ENCODE data around the gene VWA7.
"Not testable (repeated sequence)": the region's sequence is repeated elsewhere in the genome, so short reads cannot be mapped to it uniquely, and the experiment has no call there.

The VWA7 gene

GRCh38 chr6:31795616-31796298 lies 18.6 kb upstream of the VWA7 start, which contains the start of gene VARS1:
VARS1 (minus strand) TSS chr6:31795752; CDS start chr6:31795217, 535 bp downstream.
- no peaks in the 10 kb centered on the region for H3K9me3 ChIP-seq (ENCODE audit: control insufficient read depth, low read depth, low read length)
- peaks cover 23% of the 10 kb centered on the region for H3K36me3 ChIP-seq (ENCODE audit: control insufficient read depth, low read depth, low read length)
- H3K27me3 ChIP-seq (ENCODE audit: control insufficient read depth, insufficient read depth, low read length) = no peaks in the 10 kb centered on the region
- peak within 1 kb of the TSS; percentile 81 for H3K27ac ChIP-seq (ENCODE audit: low read length)
- peaks cover 5% of the 10 kb centered on the region for H3K4me1 ChIP-seq (ENCODE audit: control insufficient read depth, low read depth, low read length)
- peak within 1 kb of the TSS; percentile 100 for H3K4me3 ChIP-seq (ENCODE audit: low read length)
- peak within 1 kb of the TSS; percentile 99 for H3K9ac ChIP-seq (ENCODE audit: low read length)

DNA sequence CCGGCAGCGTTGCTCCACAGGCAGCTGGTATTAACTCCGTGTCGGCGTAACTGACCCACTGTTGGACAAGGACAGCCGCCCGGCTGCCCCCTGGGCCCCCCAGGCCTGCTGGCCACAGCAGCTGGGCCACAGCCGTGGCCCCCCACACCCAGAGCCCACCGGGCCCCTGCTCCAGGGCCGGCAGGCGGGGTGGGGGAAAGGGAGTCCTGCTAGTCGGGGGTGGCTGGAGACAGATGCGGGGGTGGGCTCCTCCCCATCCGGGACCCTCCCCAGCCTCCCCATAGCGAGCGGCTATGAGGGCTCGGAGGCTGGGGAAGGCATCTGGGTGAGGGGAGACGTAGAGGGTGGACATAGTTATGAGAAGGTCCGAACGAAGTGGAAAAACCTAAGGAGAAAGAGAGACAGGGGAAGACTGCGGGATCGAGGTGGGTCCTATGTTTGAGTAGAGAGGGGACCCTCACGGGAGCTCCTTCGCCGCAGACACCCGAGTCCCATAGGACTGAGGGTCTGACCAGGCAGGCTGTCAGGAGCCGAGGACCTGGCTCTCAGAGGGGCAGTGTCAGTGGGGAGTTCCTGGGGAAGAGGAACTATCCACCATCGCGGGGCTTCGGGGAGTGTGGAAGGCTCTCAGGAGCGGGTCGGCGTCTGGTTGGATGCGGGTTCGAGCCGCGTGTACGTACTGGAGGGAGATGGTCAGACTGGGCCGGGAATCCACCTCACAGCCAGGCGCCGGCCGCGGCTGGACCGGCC lies 17.9 kb upstream of the VWA7 start:
- H3K27me3 ChIP-seq (ENCODE audit: control insufficient read depth, insufficient read depth, low read length) = no peaks in the 10 kb centered on the region
- H3K27ac ChIP-seq (ENCODE audit: low read length) = peak overlapping the region; percentile 81
- peak overlapping the region; percentile 100 for H3K4me3 ChIP-seq (ENCODE audit: low read length)
- peak overlapping the region; percentile 99 for H3K9ac ChIP-seq (ENCODE audit: low read length)
- H3K9me3 ChIP-seq (ENCODE audit: control insufficient read depth, low read depth, low read length) = no peaks in the 10 kb centered on the region
- H3K36me3 ChIP-seq (ENCODE audit: control insufficient read depth, low read depth, low read length) = peaks cover 30% of the 10 kb centered on the region
- peaks cover 5% of the 10 kb centered on the region for H3K4me1 ChIP-seq (ENCODE audit: control insufficient read depth, low read depth, low read length)

DNA sequence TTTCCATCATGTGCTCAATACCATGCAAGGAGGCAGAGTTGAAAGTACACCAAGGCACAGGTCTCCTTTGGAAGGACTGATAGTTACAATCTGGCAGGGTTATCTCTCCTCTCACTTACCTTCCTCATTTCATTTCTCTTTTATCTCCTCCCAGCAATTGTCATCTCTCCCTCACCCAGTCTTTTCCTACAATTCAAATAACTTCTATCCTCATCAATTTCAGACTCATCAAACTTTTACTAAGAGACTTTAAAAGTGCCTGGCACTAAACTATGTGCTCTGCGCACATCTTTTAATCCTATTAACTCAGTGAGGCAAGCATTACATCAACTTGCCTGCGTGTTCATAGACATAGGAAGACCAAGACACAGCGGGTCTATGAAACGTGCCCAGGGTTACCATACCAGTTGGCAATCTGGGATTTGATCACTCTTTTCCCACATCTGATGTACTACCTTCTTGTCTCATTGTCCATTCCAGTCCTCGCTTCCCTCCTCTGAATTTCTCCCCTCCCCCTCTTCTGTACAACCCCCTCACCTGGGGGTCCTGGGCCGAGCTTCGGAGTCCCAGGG lies 17.3 kb upstream of the VWA7 start:
- Histone ChIP-seq H3K36me3 (ENCODE audit: control insufficient read depth, low read depth, low read length) (peaks cover 34% of the 10 kb centered on the region), H3K27me3 (ENCODE audit: control insufficient read depth, insufficient read depth, low read length) (no peaks in the 10 kb centered on the region), H3K27ac (ENCODE audit: low read length) (no peak overlapping the region), H3K4me1 (ENCODE audit: control insufficient read depth, low read depth, low read length) (peaks cover 5% of the 10 kb centered on the region), H3K4me3 (ENCODE audit: low read length) (peak overlapping the region; percentile 100), H3K9me3 (ENCODE audit: control insufficient read depth, low read depth, low read length) (no peaks in the 10 kb centered on the region), H3K9ac (ENCODE audit: low read length) (peak overlapping the region; percentile 99)

- not testable (repeated sequence) for H3K27ac ChIP-seq (ENCODE audit: low read length); H3K9ac ChIP-seq (ENCODE audit: low read length); H3K4me1 ChIP-seq (ENCODE audit: control insufficient read depth, low read depth, low read length); H3K27me3 ChIP-seq (ENCODE audit: control insufficient read depth, insufficient read depth, low read length); H3K9me3 ChIP-seq (ENCODE audit: control insufficient read depth, low read depth, low read length)
- Histone ChIP-seq H3K4me3 (ENCODE audit: low read length) (peak overlapping the region; percentile 100), H3K36me3 (ENCODE audit: control insufficient read depth, low read depth, low read length) (peaks cover 37% of the 10 kb centered on the region)
Observed at GRCh38 chr6:31793927-31794245, 16.8 kb upstream of the VWA7 start.

- no peak overlapping the region for H3K4me3 ChIP-seq (ENCODE audit: low read length)
- no peak overlapping the region for H3K9ac ChIP-seq (ENCODE audit: low read length)
- H3K4me1 ChIP-seq (ENCODE audit: control insufficient read depth, low read depth, low read length) = peaks cover 5% of the 10 kb centered on the region
- peaks cover 33% of the 10 kb centered on the region for H3K36me3 ChIP-seq (ENCODE audit: control insufficient read depth, low read depth, low read length)
- H3K9me3 ChIP-seq (ENCODE audit: control insufficient read depth, low read depth, low read length) = no peaks in the 10 kb centered on the region
- no peak overlapping the region for H3K27ac ChIP-seq (ENCODE audit: low read length)
- H3K27me3 ChIP-seq (ENCODE audit: control insufficient read depth, insufficient read depth, low read length) = no peaks in the 10 kb centered on the region
Observed at GRCh38 chr6:31792761-31793171, 15.6 kb upstream of the VWA7 start.

GRCh38 chr6:31792090-31792374 lies 14.9 kb upstream of the VWA7 start:
- Histone ChIP-seq H3K4me3 (ENCODE audit: low read length) (no peak overlapping the region), H3K27ac (ENCODE audit: low read length) (no peak overlapping the region), H3K36me3 (ENCODE audit: control insufficient read depth, low read depth, low read length) (peaks cover 29% of the 10 kb centered on the region), H3K9me3 (ENCODE audit: control insufficient read depth, low read depth, low read length) (no peaks in the 10 kb centered on the region), H3K27me3 (ENCODE audit: control insufficient read depth, insufficient read depth, low read length) (no peaks in the 10 kb centered on the region), H3K4me1 (ENCODE audit: control insufficient read depth, low read depth, low read length) (peaks cover 5% of the 10 kb centered on the region), H3K9ac (ENCODE audit: low read length) (no peak overlapping the region)

- H3K4me1 ChIP-seq (ENCODE audit: control insufficient read depth, low read depth, low read length) = peaks cover 5% of the 10 kb centered on the region
- no peak overlapping the region for H3K4me3 ChIP-seq (ENCODE audit: low read length)
- no peaks in the 10 kb centered on the region for H3K9me3 ChIP-seq (ENCODE audit: control insufficient read depth, low read depth, low read length)
- H3K27me3 ChIP-seq (ENCODE audit: control insufficient read depth, insufficient read depth, low read length) = no peaks in the 10 kb centered on the region
- H3K36me3 ChIP-seq (ENCODE audit: control insufficient read depth, low read depth, low read length) = peaks cover 33% of the 10 kb centered on the region
- no peak overlapping the region for H3K9ac ChIP-seq (ENCODE audit: low read length)
- no peak overlapping the region for H3K27ac ChIP-seq (ENCODE audit: low read length)
Observed at GRCh38 chr6:31791324-31792089, 14.4 kb upstream of the VWA7 start.

DNA sequence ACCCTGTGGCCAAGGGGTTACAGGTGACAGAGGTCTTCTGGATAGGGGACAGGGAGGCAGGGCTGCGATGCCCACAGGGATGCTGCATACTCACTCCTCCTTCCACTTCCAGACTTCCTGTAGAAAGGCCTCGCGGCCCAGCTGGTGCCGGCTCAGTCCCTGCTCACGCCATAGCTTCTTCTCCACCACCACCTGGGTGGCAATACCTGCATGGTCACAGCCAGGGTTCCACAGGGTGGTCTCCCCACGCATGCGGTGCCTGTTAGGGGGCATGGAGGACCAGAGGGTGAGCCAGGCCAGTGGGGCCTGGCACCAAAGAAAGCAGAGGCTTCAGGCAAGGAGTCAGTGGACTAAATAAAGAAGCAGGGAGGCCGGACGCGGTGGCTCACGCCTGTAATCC lies 8.3 kb upstream of the VWA7 start:
- Histone ChIP-seq H3K4me1 (ENCODE audit: control insufficient read depth, low read depth, low read length) (no peaks in the 10 kb centered on the region), H3K36me3 (ENCODE audit: control insufficient read depth, low read depth, low read length) (peaks cover 57% of the 10 kb centered on the region), H3K27ac (ENCODE audit: low read length) (no peak overlapping the region), H3K9ac (ENCODE audit: low read length) (no peak overlapping the region), H3K4me3 (ENCODE audit: low read length) (no peak overlapping the region), H3K9me3 (ENCODE audit: control insufficient read depth, low read depth, low read length) (no peaks in the 10 kb centered on the region), H3K27me3 (ENCODE audit: control insufficient read depth, insufficient read depth, low read length) (no peaks in the 10 kb centered on the region)

- Histone ChIP-seq H3K4me3 (ENCODE audit: low read length) (no peak overlapping the region), H3K27ac (ENCODE audit: low read length) (no peak overlapping the region), H3K9me3 (ENCODE audit: control insufficient read depth, low read depth, low read length) (no peaks in the 10 kb centered on the region), H3K4me1 (ENCODE audit: control insufficient read depth, low read depth, low read length) (no peaks in the 10 kb centered on the region), H3K36me3 (ENCODE audit: control insufficient read depth, low read depth, low read length) (peaks cover 60% of the 10 kb centered on the region), H3K27me3 (ENCODE audit: control insufficient read depth, insufficient read depth, low read length) (no peaks in the 10 kb centered on the region), H3K9ac (ENCODE audit: low read length) (no peak overlapping the region)
Observed at GRCh38 chr6:31784098-31784925, 7.2 kb upstream of the VWA7 start.

DNA sequence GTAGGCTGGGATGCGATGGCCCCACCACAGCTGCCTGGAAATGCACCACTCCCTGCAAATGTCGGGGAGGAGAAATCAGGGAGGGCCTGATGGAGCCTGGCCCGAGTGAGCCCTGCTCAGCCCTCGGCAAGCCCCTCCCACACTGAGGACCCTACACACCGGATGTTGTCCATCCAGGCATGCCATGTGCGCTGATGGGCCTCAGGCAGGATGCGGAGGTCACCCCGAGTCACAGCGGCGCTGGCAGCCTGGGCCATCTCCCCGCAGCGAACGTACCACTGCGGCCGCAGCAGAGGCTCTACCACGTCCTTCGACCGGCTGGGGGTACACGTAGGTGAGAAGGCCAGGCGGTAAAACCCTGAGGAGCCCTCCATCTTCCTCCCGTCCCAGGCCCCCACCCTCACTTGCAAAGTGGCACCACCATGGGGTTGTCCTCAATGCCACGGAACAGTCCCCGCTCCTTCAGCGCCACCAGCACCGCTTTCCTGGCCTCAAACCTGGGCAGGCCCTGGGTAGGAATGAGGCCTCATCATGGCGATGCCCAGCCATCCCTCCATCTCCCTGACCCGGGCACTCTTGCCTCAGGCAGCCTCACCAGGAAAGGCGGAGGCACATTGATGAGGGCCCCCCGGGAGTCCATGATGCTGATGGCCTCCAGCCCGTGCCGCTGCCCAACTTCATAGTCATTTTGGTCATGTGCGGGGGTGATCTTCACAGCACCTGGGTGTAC lies 5.2 kb upstream of the VWA7 start:
- no peak overlapping the region for H3K9ac ChIP-seq (ENCODE audit: low read length)
- H3K4me1 ChIP-seq (ENCODE audit: control insufficient read depth, low read depth, low read length) = no peaks in the 10 kb centered on the region
- H3K4me3 ChIP-seq (ENCODE audit: low read length) = no peak overlapping the region
- H3K36me3 ChIP-seq (ENCODE audit: control insufficient read depth, low read depth, low read length) = peaks cover 74% of the 10 kb centered on the region
- no peak overlapping the region for H3K27ac ChIP-seq (ENCODE audit: low read length)
- H3K9me3 ChIP-seq (ENCODE audit: control insufficient read depth, low read depth, low read length) = no peaks in the 10 kb centered on the region
- H3K27me3 ChIP-seq (ENCODE audit: control insufficient read depth, insufficient read depth, low read length) = no peaks in the 10 kb centered on the region

All from iPS-18a (cell line).